Loucy (cell line): ENCODE data around the gene NXNL1.

Source experiments
- EZH2phosphoT487 ChIP-seq: fragments of 200-600 bp; IDR thresholded peaks from 2 replicates; pipeline ENCODE4 v1.6.1; 2018; ENCODE audit warnings: antibody characterized with exemption, mild to moderate bottlenecking, moderate library complexity, borderline replicate concordance
- TF ChIP-seq, protein P1 (sequence below): fragments of 200-600 bp; sonication (generic); conservative IDR thresholded peaks from 2 replicates; pipeline ENCODE4 v1.5.1; 2014; ENCODE audit warnings: mild to moderate bottlenecking, antibody characterized with exemption, low read length

DNA sequence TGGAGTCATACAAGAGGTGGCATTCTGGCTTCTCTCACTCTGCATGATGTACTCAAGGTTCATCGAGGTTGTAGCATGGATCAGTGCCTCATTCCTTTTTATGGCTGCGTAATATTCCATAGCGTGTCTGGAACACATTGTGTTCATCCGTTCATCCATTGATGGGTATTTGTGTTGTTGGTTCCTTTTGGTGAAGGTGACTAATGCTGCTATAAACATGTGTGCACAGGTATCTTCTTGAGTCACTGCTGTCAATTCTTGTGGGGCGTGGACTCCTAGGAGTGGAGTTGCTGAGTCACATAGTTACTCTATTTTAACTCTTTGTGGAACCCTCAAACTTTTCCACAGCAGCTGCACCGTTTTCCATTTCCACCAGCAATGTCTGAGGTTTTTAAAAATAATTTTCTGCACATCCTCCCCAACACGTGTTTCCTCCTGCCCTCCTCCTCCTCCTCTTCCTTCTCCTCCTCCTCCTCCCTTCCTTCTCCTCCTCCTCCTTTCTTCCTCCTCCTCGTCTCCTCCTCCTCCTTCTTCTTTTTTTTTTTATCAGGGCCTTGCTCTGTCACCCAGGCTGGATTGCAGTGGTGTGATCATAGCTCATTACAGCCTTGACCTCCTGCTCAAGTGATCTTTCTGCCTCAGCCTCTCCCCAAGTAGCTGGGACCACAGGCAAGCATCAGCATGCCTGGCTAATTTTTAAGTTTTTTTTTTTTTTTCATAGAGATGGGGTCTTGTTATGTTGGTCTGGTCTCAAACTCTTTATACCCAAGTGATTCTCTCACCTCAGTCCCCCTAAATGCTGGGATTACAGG is 10.3 kb downstream of the NXNL1 start:
- TF ChIP-seq, protein P1, sequence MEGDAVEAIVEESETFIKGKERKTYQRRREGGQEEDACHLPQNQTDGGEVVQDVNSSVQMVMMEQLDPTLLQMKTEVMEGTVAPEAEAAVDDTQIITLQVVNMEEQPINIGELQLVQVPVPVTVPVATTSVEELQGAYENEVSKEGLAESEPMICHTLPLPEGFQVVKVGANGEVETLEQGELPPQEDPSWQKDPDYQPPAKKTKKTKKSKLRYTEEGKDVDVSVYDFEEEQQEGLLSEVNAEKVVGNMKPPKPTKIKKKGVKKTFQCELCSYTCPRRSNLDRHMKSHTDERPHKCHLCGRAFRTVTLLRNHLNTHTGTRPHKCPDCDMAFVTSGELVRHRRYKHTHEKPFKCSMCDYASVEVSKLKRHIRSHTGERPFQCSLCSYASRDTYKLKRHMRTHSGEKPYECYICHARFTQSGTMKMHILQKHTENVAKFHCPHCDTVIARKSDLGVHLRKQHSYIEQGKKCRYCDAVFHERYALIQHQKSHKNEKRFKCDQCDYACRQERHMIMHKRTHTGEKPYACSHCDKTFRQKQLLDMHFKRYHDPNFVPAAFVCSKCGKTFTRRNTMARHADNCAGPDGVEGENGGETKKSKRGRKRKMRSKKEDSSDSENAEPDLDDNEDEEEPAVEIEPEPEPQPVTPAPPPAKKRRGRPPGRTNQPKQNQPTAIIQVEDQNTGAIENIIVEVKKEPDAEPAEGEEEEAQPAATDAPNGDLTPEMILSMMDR: no peak
- no peak for TF ChIP-seq EZH2phosphoT487
